Left renal cortex interstitium (tissue), 4 donors: ENCODE results near the gene ADCY5. TPM values are rescaled to one million over a fixed set of nuclear protein-coding genes. Genes with fewer than 3 reads are reported as not detected.

ENCODE experiments used
- polyA plus RNA-seq, 4 donors: library from polyadenylated mRNA; unstranded; fragments of 120-200 nt; gene quantifications; one replicate each; pipeline ENCODE4 v1.2.1, GENCODE V29; 2013; ENCODE audit not compliant: insufficient read length in 4 of 4

Gene ADCY5
- polyA plus RNA-seq, 4 donors: 10.4 to 14.7 (median 13.0) TPM

Other genes starting within 250 kb of the ADCY5 start
- gene SEC22A, start 247.1 kb downstream of the ADCY5 start, polyA plus RNA-seq: 10 to 100 TPM; 24.8 to 28.7 (median 26.3) TPM
- gene HACD2, start 136.0 kb upstream of the ADCY5 start, polyA plus RNA-seq: 10 to 100 TPM; 42.9 to 53.3 (median 46.4) TPM